Cardiac septum (tissue), 1 donor: Measurements from ENCODE around the gene PDZRN3. TPM values are rescaled to one million over a fixed set of nuclear protein-coding genes. Genes with fewer than 3 reads are reported as not detected.

Experiments
- DNase-seq: peaks from one replicate; pipeline ENCODE4 v3.0.0-alpha.2; 2020; ENCODE audit warnings: low spot score
- intact Hi-C: fragments of 100-400 bp; cut with DNase I; formaldehyde crosslinking; loops from one replicate; pipeline ENCODE4 v1.14.0; 2022
- total RNA-seq: library from RNA; stranded (reverse); fragmentation: NEBNext Ultra II Directional; extraction: Animal tissue kit (Norgen Biotek cat#: 25700); gene quantifications from one replicate; pipeline ENCODE4 v1.2.1, GENCODE V29; 2021
- donor health status: DM: no; HTN: no; CAD: no.

PDZRN3 gene
- total RNA-seq, 1 donor from 2014 or later, result 66.0 TPM

DNA sequence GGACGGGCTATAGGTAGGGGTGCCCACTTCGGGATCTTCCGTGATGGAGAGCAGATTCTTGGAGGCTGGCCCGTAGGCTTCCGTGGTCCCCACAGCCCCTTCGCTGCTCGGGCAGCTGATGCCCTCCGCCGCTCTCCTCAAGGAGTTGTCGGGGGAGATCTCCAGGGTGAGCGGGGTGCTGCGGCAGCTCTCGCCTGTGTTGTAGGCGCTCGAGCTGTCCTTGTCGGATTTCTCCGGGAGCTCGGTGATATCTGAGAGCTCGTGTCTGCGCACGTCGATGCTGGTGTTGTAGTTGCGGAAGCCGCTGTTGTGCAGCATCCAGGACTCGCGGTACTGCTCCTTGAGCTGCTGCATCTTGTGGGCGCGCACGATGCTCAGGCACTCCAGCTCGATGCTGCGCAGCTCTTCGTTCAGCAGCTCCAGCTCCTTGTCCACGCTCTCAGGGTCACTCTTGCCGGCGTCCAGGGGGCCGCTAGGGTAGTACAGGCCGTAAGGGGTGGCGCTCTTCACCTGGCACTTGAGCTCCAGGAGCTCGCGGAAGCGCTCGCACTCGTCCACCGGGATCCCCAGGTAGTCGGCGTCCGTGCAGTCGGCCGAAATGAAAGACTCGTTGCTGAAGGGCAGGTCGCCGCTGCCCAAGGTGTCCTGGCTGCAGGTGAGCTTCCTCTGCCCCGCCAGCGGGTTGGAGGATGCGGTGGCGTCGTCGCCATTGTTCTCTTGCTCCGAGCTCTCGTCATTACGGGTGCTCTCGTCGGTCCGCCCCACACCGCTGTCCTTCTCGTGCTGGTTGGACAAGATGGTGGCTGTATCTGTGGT, 240.4 kb downstream of the PDZRN3 start:
- intact Hi-C loops, result no loop called here
- no peak for DNase-seq

DNA sequence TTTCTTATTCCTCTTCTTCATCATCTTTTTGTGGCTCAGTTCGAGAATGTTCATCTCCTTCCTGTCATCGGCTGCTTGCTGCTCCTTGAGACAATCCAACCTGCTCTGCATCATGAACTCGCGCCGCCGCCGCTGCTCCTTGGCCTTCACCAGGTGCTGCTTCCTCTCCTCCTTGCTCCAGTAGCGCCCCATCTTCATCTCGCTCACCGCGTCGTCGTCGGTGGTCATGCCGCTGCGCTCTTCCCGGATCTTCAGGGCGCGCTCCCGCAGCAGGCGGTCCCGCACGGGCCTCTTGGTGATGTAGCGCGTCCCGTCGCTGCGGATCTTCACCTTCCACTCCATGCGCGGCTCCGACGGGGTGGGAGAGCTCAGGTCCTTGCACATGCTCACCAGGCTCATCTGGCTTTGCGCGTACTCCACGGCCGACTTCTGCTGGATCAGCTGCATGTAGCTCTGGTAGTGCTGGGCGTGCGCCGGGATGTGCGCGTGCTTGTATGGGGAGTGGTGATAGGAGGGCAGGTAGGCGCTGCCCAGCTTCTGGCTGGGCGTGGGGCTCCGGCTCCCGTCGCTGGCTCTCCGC, 241.2 kb downstream of the PDZRN3 start:
- intact Hi-C loops, result no loop called here
- no peak for DNase-seq

DNA sequence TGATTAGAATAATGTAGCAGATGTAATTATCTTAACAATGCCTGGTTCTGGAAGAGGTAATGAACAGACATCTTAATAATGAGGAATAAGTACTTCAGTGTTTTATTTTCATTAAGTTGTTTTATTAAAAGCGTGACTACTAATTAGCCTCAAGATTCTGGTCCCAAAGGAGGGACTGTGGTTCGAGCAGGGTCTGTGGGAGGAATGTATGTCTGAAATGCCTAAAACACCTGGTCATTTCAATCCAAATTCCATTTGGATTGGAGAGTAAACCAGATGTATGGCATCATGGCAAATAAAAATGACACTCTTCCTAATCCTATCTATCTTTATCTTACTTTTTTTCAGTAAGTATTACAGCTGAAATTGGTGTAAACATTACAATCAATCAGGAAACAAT, 243.2 kb downstream of the PDZRN3 start:
- intact Hi-C loops, result no loop called here
- no peak for DNase-seq

DNA sequence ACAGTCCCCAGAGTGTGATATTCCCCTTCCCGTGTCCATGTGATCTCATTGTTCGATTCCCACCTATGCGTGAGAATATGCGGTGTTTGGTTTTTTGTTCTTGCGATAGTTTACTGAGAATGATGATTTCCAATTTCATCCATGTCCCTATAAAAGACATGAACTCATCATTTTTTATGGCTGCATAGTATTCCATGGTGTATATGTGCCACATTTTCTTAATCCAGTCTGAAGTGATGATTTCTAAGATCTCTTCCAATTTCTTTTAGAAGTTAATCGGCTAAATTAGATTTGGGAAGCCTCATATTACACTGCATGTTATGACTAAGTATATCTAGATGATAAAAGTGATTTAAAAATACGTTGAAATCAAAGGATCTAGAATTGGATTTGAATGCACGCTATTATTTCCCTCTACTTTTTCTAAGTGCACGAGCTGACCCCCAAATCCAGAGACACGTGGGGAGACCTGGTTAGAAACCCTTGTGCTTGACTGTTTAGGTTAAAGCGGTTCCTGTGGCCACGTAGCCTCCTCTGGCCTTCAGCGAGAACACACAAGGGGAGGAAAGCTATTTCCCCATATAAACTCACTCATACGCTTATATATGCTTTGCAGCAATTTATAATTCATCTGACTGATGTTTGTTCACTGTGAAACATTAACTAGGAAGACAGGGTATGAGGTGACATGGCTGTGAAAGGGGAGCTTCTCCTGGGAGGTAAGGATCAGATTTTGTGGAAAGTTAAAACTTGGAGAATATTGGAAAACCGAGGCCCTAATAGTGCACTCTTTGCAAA, 243.8 kb downstream of the PDZRN3 start:
- intact Hi-C loops, result no loop called here
- DNase-seq, result no peak

DNA sequence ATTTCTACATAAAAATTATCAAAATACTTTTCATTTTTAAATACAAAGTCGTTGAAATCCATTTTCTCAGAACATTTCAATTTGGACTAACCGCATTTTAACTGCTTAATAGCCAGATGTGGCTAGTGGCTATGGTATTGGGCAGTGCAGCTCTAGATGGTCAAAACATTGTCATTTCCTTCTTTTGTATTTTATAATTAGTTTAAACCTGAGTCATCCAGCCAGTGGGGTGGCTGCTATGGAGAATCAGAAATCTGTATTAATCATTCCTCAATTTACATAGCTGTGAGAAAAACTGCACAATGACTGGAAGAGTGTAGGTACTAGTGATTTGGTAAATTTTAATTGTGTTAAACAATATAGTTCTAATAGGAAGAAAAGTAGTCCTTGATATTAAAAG, 245.3 kb downstream of the PDZRN3 start:
- intact Hi-C loops, result no loop called here
- DNase-seq, result no peak

DNA sequence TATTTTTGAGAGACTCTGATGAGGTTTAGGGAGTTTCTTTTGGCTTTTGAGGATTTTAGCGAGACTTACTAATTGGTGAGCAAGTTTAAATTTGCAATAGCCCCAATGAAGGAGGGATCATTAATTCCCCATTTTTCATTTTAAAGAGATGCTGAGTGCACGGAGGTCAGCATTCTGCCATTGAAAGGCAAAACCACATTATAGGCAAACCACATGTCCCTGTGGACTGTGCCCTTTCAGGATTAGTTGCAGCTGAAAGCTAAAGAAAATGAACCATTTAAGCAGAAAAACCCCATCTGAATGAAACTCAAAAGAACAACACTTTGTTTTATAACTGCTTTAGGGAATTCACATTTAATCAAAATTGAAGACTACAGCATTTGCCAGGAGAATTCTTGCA, 246.5 kb downstream of the PDZRN3 start:
- DNase-seq, result no peak
- intact Hi-C loops, result no loop called here

DNA sequence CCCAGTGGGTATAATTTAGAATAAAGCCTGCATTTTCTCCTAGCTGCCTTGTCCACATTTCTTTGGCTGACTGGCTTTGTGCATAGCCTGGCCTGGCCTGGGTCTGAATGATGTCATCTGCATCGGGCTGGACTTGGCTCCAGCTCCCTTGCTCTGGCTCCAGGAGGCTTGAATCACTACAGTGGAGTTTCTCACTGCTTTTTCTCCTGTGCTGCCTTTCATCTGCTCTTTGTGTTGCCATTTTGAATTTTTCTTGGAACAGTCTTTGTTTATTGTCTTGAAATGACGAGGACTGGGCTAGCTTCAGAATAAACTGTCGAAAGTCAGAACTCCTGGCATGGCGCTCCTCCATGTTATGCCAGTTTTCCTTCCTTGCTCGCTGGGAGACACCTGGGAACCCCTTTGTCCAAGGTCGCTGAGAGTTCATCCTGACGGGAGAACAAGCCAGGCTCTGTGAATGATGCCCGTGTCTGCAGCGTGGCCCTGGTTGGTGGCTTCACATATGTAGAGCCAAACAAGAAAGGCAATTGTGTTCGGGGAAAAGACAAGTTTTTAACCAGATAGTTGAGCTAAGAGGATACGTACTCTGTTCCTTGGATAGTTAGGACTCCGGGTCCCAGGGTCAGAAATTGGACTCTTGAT, 258.9 kb downstream of the PDZRN3 start:
- peak; percentile 83 for DNase-seq
- intact Hi-C loops, result no loop called here

DNA sequence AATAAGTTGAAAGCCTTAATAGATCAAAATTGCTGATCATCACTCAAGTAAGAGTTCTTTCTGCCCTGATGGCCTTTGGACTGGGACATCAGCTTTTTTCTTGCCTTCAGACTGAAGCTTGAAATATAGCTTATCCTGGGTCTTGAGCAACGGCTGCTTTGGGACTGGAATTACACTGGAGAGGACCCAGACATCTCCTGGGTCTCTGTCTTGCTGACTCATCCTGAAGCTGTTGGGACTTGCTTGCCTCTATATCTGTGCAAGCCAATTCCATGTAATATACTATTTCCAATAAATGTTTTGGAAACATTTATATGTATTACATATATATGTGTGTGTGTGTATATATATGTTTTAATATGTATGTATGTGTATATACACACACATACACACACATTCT, 260.2 kb downstream of the PDZRN3 start:
- no peak for DNase-seq
- intact Hi-C loops, result no loop called here

DNA sequence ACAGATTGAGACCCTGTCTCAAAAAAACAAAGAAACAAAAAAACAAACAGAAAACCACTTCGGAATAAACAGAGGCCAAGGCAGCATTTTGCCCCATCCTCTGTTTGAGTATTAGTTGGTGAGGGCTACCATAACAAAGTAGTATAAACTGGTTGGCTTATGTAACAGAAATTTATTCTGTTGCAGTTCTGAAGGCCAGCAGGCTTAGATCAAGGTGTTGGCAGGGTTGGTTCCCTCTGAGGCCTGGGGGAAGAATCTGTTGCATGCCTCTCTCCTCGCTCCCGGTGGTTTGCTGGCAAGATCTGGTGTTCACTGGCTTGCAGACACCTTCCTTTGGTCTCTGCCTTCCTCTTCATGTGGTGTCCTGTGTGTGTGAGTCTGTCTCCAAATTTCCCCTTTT, 261.6 kb downstream of the PDZRN3 start:
- intact Hi-C loops, result no loop called here

DNA sequence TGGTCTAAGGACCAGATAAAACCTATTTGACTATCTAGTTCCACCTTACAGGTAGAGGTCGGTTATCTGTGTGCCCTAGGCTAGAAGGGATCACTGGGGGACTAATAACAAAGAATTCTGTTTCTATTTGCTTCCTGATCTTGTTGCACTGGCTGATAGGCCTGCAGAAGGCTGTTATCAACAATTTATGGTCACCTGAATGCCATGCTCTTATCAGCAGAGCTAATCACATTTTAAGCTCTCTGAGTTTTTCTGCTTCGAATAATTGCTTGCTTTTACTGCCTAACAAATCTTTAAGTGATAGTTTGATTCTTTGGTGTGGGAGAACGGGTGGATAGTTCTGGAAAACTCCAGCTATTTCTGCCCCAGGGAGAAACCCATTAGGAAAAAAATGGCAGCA, 263.1 kb downstream of the PDZRN3 start:
- DNase-seq, result no peak
- intact Hi-C loops, result no loop called here

More for the DNA sequence above, 261.6 kb downstream of the PDZRN3 start:
- no peak for DNase-seq

DNA sequence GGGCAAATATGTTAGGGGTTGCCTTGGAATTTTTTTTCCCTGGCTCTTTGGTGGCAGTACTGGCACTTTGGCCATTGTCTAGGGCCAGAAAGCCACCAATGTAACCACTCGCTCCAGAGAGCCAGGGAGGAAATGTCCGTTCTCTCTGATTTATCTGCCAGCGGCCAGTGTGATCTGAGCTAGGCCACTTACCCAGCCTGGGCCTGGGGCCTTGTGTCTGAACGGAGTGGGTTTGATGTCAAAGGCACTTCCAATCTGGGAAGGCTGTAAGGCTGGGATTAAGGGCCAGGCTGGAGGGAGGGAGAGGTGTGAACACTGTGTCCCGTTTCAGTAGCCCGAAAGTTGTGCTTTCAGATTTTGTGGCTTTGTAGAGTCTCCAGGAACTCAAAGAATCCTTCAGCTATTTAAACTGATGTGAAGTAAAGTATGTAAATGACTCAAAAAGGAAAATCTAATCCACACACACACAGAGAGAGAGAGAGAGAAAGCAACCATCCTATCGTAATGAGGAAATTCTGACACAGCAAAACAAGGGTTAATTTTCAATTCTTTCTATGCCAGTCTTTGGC, 271.0 kb downstream of the PDZRN3 start:
- intact Hi-C loops, result loop anchor here (5.0 kb wide), 1 partner anchor 206 kb away; no protein-coding TSS in a partner anchor
- no peak for DNase-seq

DNA sequence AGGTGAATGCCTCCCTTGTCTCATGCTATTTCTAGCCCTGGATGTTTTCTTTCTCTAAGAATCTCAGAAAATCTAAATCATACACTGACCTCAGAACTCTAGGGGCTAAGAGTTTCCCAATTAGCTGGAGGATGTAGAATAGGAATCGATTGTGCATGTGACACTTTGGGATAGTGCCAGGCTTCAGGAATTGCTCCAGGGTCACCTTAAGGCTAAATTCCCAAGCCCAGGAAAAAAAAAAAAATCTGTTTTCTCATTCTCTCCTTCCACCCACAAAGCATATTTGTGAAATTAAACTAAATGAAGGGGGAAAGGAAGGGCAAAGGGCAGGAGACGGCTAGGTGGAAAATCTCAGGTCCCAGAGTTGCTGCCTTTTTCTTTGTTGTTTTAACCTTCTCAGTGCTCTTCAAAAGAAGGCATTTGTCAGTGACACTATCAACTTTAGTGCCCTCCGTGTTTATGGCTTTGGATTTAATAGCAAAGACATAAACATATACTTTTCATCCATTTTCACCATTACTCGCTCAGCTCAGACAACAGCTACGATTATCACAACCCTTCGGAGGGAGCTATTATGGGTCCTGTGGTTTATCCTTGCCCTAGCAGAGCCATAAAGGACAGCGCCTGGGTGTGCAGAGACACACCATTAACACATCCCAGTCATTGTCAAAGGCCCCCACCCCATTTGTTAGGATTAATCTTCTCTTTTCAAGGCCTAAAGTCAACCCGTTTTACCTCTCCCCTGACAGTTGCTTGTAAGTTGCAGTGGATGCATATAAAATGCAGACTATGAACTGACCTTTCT, 271.7 kb downstream of the PDZRN3 start:
- intact Hi-C loops, result loop anchor here (5.0 kb wide), 1 partner anchor 206 kb away; no protein-coding TSS in a partner anchor
- DNase-seq, result no peak

DNA sequence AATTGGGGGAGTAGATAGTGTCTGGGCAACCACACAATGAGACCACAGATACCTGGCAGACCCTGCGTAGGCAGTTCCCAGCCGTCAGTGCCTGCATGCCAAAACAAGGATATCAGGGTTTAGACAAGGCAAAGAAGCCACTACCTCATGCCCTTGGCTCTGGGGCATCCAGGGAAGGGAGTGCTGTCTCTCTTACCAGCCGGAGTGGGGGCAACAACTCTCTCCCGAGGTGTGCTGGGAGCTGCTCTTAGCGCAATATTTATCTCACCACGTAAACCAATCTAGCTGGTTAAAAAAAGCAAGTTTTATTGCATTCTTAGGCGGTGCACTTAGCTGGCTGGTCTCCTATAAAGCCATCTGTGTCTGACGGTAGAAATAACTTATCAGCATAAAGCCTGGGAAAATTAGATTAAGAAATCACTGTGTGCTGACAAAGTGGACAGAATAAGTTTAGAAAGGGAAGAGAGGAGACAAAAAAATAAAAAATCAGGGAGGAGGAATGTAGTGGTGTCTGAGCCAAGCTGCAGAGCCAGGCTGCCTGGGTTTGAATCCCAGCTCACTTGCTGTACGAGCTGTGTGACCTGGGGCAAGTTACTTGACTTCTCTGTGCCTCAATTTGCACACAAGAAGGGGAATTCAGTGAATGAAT, 273.2 kb downstream of the PDZRN3 start:
- no peak for DNase-seq
- intact Hi-C loops, result loop anchor here (5.0 kb wide), 1 partner anchor 204 kb away; no protein-coding TSS in a partner anchor

DNA sequence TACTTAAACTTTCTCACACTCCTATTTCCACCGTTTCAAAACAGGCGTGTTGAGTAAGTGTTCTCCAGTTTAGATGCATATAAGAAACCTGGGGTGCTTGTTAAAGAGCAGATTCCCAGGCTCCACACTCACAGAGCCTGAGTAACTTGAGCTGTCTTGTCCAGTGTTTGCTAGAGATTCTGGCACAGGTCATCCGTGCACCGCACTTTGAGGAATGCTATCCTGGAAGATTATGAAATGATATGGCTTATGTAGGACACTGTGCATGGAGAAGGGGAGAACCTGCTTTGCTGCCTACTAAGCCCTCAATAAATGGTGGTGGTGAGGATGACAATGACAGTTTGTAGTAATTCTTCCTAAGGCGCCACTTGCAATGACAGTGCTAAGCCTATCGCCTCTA, 273.7 kb downstream of the PDZRN3 start:
- intact Hi-C loops, result loop anchor here (5.0 kb wide), 1 partner anchor 204 kb away; no protein-coding TSS in a partner anchor
- DNase-seq, result no peak

DNA sequence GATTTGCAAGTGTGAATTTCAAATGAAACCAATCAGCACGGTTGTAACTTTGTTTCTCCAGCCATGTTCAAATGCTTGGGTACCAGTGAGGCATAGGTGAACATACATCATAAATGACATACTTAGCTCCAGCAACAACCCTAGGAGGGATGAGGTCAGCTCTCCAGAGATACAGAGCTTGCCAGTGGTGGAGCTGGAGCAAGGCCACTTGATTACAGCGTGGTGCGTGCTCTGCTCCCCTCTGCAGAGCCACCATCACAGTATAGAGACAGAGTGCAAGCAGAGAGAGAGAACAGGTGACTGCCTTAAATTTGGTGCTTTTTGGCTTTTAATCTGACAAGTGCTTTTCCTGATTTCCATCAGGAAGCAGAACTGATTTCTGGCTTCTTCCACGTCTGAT, 275.1 kb downstream of the PDZRN3 start:
- intact Hi-C loops, result loop anchor here (5.0 kb wide), 2 partner anchors 92 to 202 kb away; no protein-coding TSS in a partner anchor
- DNase-seq, result no peak

DNA sequence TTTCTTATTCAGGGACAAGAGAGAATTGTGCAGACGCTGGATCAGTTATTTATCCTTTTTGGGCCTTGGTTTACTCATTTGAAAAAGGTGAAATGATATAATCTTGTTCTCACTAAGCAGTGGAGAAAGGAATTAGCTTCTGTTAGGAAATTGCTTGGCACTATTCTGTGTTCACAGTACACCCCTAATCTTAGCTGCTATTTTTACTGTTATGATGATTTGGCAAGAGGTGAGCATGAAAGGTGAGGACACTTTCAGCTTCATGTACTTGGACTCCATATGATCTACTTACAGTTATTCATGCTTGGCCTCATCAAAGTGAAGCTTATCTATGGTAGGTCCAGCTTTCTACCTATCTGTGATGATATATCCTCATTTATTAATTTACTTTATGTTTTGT, 282.7 kb downstream of the PDZRN3 start:
- no peak for DNase-seq
- intact Hi-C loops, result no loop called here

DNA sequence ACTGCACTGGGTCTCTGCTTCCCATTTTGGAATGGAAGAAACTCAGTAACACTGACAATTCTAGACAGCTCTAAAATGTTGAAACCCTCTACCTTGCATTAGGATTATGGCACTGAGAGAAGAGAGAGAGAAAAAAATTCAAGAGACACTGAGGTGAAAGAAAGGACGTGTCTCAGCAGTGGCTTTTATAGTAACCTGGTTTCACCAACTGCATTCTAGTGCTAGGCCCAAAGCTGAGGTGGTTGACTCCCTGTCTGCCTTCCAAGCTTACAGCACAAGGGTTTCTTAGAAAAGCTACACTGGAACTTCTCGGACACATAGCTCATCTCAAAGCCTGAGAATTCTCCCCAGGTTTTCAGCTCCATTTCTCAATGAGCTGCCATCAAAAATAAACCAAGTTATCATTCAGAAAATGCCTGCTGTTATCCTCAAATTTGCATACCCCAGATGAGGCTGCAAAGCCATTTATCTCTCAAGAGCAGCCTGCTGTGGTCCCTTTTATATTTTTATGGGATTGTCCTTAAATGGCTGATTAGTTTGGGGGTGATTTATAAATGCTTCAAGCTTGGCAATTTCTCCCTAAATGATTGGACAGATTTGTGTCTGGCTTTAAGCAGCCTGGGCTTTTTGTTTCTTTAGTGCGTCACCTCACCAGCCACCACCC, 283.3 kb downstream of the PDZRN3 start:
- intact Hi-C loops, result no loop called here
- no peak for DNase-seq

DNA sequence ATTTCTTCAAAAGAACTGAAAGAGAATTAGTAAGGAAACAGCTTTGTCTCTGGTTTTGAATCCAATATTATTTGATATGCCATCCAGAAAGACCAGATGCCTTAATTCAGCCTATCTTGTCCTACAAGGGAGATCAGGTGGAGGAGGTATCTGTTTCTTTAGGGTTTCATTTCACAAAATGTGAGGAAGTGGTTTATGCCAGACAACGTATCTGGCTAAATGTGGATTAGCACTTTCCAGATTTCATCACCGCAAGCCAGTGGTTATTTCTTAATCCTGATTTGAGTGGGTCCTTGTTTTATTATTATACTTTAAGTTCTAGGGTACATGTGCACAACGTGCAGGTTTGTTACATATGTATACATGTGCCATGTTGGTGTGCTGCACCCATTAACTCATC, 292.2 kb downstream of the PDZRN3 start:
- intact Hi-C loops, result no loop called here
- no peak for DNase-seq
